Measurements from ENCODE around the gene SCAMP5. TPM values are rescaled to one million over a fixed set of nuclear protein-coding genes. Genes with fewer than 3 reads are reported as not detected.

The SCAMP5 gene
- total RNA-seq, 1 experiment from 2014 or later, result 17.9 TPM

DNA sequence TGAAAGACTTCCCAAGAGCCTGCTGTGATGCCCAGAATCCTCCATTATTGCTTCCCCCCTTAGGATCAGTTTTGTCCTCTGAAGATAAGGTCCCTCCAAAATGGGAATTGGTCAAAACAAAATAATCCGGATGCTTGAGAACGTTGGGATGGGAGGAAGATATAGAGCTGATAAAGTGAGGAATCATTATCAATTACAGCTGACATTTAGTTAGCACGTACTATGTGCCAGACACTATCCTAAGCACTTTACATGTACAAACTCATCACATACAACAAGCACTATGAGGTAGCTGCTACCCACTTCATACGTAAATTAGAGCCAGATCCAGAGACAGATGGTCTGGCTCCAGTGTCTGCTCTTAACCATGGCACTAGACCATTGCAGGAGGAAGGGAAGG, 32.1 kb upstream of the SCAMP5 start:
- intact Hi-C loops (cut with micrococcal nuclease; ENCODE audit: unreplicated experiment), result no loop called here
- no peaks in the 10 kb centered on the region for H3K36me3 ChIP-seq (ENCODE audit: low read depth)

DNA sequence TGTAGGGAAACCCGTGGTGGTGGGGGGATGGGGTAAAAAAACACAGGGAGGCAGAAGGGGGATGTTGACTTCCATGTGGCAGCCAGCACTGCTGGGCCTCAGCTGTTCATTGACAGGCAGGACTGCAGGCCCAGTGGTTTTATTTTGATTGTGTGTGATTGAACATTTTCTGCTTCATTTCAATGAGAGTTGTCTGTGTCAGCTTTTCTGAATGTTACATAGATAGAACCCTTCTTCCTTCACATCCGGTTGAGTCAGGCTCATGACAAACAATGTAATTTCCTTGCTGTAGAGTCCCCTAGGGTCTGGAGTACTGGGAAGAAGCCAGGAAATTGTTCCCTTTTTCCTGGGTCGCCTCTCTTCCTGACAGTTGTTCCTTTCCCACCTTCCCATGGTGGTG, 30.6 kb upstream of the SCAMP5 start:
- Histone ChIP-seq H3K4me2 (peak overlapping the region; percentile 7; the same call in 1 of the 2 replicates), H3K36me3 (ENCODE audit: low read depth) (no peaks in the 10 kb centered on the region), H3K27me3 (ENCODE audit: insufficient read depth, low read depth) (no peaks in the 10 kb centered on the region), H3F3A (ENCODE audit: insufficient read depth, low read depth) (peaks cover 4% of the 10 kb centered on the region; the same call in 1 of the 2 replicates), H4K20me1 (ENCODE audit: insufficient read depth) (no peaks in the 10 kb centered on the region), H3K79me2 (ENCODE audit: low read depth) (no peaks in the 10 kb centered on the region), H3K4me3 (no peak overlapping the region), H3K4me1 (replicated peaks; ENCODE audit: insufficient read depth) (peaks cover 10% of the 10 kb centered on the region; the same call in 1 of the 2 replicates), H3K9me3 (ENCODE audit: insufficient read depth, low read depth) (no peaks in the 10 kb centered on the region), H3K27ac (peak overlapping the region; percentile 13; the same call in 1 of the 2 replicates), H2AFZ (no peak overlapping the region), H3K9me2 (ENCODE audit: insufficient read depth) (no peaks in the 10 kb centered on the region)
- BruUV-seq (replicated peaks), result no TSS peak
- TF ChIP-seq, protein P1, sequence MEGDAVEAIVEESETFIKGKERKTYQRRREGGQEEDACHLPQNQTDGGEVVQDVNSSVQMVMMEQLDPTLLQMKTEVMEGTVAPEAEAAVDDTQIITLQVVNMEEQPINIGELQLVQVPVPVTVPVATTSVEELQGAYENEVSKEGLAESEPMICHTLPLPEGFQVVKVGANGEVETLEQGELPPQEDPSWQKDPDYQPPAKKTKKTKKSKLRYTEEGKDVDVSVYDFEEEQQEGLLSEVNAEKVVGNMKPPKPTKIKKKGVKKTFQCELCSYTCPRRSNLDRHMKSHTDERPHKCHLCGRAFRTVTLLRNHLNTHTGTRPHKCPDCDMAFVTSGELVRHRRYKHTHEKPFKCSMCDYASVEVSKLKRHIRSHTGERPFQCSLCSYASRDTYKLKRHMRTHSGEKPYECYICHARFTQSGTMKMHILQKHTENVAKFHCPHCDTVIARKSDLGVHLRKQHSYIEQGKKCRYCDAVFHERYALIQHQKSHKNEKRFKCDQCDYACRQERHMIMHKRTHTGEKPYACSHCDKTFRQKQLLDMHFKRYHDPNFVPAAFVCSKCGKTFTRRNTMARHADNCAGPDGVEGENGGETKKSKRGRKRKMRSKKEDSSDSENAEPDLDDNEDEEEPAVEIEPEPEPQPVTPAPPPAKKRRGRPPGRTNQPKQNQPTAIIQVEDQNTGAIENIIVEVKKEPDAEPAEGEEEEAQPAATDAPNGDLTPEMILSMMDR (conservative IDR thresholded peaks at IDR 0.05), result no peak
- TF ChIP-seq EZH2 (IDR thresholded peaks at IDR 0.05; ENCODE audit: low read depth), result no peak
- ChIA-PET CTCF (interaction anchor here (0.6 kb wide), 1 partner anchor 8 kb away, joined by 14 read pairs; no protein-coding TSS in a partner anchor), POLR2A (ENCODE audit: unreplicated experiment) (no interaction called here)
- no peak for DNase-seq
- intact Hi-C loops (cut with micrococcal nuclease; ENCODE audit: unreplicated experiment), result no loop called here

More for the DNA sequence above, 32.1 kb upstream of the SCAMP5 start:
- BruUV-seq (replicated peaks), result no TSS peak
- DNase-seq, result no peak
- Histone ChIP-seq H4K20me1 (ENCODE audit: insufficient read depth) (no peaks in the 10 kb centered on the region), H3K4me3 (no peak overlapping the region), H2AFZ (no peak overlapping the region), H3K9me3 (ENCODE audit: insufficient read depth, low read depth) (no peaks in the 10 kb centered on the region), H3K4me2 (no peak overlapping the region), H3F3A (ENCODE audit: insufficient read depth, low read depth) (peaks cover 4% of the 10 kb centered on the region; the same call in 1 of the 2 replicates), H3K4me1 (replicated peaks; ENCODE audit: insufficient read depth) (peaks cover 10% of the 10 kb centered on the region), H3K79me2 (ENCODE audit: low read depth) (no peaks in the 10 kb centered on the region), H3K27ac (no peak overlapping the region), H3K9me2 (ENCODE audit: insufficient read depth) (no peaks in the 10 kb centered on the region), H3K27me3 (ENCODE audit: insufficient read depth, low read depth) (no peaks in the 10 kb centered on the region)
- no peak for TF ChIP-seq EZH2 (IDR thresholded peaks at IDR 0.05; ENCODE audit: low read depth)
- TF ChIP-seq, protein P1 (conservative IDR thresholded peaks at IDR 0.05), result no peak
- ChIA-PET POLR2A (ENCODE audit: unreplicated experiment) (no interaction called here), CTCF (no interaction called here)

DNA sequence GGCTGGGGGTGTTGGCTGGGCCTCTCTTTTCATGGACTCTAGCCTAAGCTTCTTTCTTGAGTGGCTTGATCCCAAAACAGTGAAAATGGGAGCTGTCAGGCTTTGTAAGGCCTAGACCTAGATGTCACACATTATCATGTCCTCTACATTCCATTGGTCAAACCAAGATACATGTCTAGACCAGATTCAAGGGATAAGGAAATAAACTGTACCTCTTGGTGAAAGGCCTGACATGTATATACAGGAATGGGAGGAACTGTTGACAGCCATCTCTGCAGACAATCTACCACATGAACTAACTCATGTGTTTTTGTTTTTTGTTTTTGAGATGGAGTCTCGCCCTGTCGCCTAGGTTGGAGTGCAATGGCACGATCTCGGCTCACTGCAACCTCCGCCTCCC, 27.7 kb upstream of the SCAMP5 start:
- Histone ChIP-seq H3K4me1 (replicated peaks; ENCODE audit: insufficient read depth) (peaks cover 10% of the 10 kb centered on the region; the same call in 1 of the 2 replicates), H3F3A (ENCODE audit: insufficient read depth, low read depth) (peaks cover 4% of the 10 kb centered on the region; the same call in 1 of the 2 replicates), H3K36me3 (ENCODE audit: low read depth) (no peaks in the 10 kb centered on the region), H3K9me2 (ENCODE audit: insufficient read depth) (no peaks in the 10 kb centered on the region), H3K27me3 (ENCODE audit: insufficient read depth, low read depth) (no peaks in the 10 kb centered on the region), H3K9me3 (ENCODE audit: insufficient read depth, low read depth) (no peaks in the 10 kb centered on the region), H4K20me1 (ENCODE audit: insufficient read depth) (no peaks in the 10 kb centered on the region), H3K4me3 (no peak overlapping the region), H3K79me2 (ENCODE audit: low read depth) (no peaks in the 10 kb centered on the region), H3K27ac (no peak overlapping the region), H3K4me2 (no peak overlapping the region), H2AFZ (no peak overlapping the region)
- intact Hi-C loops (cut with micrococcal nuclease; ENCODE audit: unreplicated experiment), result no loop called here
- POLR2A ChIA-PET (ENCODE audit: unreplicated experiment), result no interaction called here
- TF ChIP-seq, protein P1 (conservative IDR thresholded peaks at IDR 0.05), result no peak
- no peak for TF ChIP-seq EZH2 (IDR thresholded peaks at IDR 0.05; ENCODE audit: low read depth)
- no TSS peak for BruUV-seq (replicated peaks)
- CTCF ChIA-PET, result interaction anchor here (0.6 kb wide), 1 partner anchor 55 kb away, joined by 8 read pairs; the partner anchor contains the start of gene PPCDC
- DNase-seq, result no peak
